IPS-15b (cell line): Measurements from ENCODE around the gene FCGR1A.
"Not testable (repeated sequence)": the region's sequence is repeated elsewhere in the genome, so short reads cannot be mapped to it uniquely, and the experiment has no call there.

Source experiments
- H3K27me3 ChIP-seq: one replicate; pipeline ENCODE4 v1.6.1; 2013; ENCODE audit warnings: low read length; ENCODE audit not compliant: control insufficient read depth, insufficient read depth
- H3K36me3 ChIP-seq: one replicate; pipeline ENCODE4 v1.6.1; 2013; ENCODE audit warnings: low read length; ENCODE audit not compliant: control insufficient read depth, insufficient read depth
- H3K4me1 ChIP-seq: one replicate; pipeline ENCODE4 v1.6.1; 2013; ENCODE audit warnings: mild to moderate bottlenecking, low read length; ENCODE audit not compliant: control insufficient read depth, insufficient read depth
- H3K4me3 ChIP-seq: one replicate; pipeline ENCODE4 v1.5.1; 2013; ENCODE audit warnings: low read depth, low read length
- H3K9ac ChIP-seq: one replicate; pipeline ENCODE4 v1.6.1; 2013; ENCODE audit warnings: low read depth, mild to moderate bottlenecking, low read length
- H3K9me3 ChIP-seq: one replicate; pipeline ENCODE4 v1.6.1; 2013; ENCODE audit warnings: mild to moderate bottlenecking, low read length; ENCODE audit not compliant: control insufficient read depth, insufficient read depth

Gene FCGR1A

DNA sequence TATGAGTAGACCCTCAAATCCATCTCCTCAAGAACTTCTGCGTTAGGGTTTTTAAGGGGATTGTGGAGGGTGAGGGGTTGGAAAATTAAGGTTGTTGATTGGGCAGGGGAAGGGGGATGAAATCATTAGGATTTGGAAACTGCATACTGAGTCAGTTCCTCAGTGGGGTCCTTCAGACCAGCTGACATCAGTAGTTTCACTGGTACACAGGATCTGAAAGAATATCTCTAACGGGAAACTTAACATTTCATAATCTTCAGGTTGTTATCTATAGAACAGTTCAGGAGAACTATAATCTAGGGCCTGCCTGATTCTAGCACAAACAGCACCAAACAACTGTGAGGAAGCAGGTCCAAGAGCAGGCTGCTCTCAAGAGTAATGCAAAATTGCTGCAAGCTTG, 27.2 kb upstream of the FCGR1A start:
- H3K36me3 ChIP-seq, H3K4me3 ChIP-seq, H3K9me3 ChIP-seq, H3K4me1 ChIP-seq, H3K9ac ChIP-seq, H3K27me3 ChIP-seq: not testable (repeated sequence)

DNA sequence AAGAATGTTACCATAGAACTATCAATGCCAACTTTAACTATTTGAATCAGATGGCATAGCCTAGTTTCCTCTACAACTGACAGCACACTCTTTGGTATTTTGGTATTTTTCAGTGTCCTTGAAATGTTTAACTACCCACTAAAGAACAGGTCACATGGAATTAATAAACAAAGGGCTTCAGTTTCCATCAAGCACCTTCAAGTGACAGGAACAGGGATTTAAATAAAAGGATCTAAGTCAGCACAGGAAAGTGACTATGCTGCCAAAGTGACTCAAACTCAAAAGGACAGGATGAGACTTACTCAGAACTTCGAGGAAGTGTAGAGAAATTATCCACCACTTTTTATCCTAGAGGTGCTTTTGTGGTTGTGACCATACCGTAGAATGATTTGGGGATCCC, 20.2 kb upstream of the FCGR1A start:
- H3K9ac ChIP-seq, H3K4me3 ChIP-seq, H3K36me3 ChIP-seq, H3K4me1 ChIP-seq, H3K9me3 ChIP-seq, H3K27me3 ChIP-seq: not testable (repeated sequence)

DNA sequence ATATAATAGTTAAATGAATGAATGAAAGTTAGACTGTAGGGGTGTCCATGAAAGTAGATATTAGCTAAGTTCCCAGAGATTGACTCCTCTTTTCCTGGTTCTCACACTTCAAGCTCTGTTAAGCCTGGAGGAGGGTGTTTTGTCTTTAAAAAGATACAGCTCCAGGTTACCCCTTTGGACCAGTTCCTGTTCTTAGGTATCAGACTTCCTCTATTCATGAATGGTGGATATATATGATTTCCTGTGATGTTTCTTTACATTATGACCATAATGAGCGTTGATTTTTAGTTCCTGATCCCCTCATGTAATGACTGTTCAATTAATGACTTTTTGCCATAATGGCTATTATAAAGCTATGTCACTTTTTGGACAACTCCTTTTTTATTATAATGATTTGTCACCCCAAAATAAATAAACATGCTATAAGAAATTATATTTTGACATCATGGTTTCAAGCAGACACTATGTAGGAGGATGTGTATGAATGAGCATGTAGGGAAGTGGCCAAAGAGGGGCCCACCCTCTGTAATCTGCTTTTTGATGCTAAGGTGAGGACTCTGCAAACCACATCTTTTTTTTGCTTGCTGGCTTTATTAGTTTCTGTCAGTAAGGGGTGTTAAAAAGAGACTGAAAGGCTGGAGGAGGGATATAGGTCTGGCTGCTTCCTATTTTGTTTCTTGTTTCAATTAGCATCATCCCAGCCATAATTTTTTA, 18.2 kb upstream of the FCGR1A start:
- H3K9me3 ChIP-seq, H3K9ac ChIP-seq, H3K4me1 ChIP-seq, H3K27me3 ChIP-seq, H3K36me3 ChIP-seq, H3K4me3 ChIP-seq: not testable (repeated sequence)

DNA sequence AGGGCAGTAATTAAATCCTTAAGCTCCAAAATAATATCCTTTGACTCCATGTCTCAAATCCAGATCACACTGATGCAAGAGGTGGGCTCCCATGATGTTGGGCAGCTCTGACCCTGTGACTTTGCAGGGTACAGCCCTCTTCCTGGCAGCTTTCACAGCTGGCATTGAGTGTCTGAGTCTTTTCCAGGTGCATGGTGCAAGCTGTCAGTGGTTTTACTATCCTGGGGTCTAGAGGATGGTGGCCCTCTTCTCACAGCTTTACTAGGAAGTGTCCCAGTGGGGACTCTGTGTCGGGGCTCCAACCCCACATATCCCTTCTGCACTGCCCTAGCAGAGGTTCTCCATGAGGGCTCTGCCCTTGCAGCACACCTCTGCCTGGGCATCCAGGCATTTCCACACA, 16.3 kb upstream of the FCGR1A start:
- H3K36me3 ChIP-seq, H3K4me3 ChIP-seq, H3K9me3 ChIP-seq, H3K9ac ChIP-seq, H3K4me1 ChIP-seq, H3K27me3 ChIP-seq: not testable (repeated sequence)

DNA sequence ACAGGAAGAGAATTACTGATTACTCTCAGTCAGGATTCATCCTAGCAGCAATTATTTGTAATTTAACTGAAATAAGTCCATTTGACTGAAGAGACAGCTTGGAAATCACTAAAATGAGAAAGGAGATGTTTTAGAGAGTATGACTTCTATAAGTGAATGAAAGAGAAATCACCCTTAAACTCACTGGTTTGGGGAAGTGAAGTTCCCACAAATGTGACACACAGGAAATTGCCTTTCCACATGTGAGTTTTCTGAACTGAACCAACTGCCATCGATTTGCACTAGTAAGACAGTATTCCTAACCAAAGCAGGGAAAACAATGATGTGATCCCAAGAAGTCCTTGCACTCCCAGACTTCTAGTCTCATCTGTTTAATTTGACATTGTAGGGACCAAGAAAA, 13.3 kb upstream of the FCGR1A start:
- not testable (repeated sequence) for H3K4me3 ChIP-seq, H3K36me3 ChIP-seq, H3K4me1 ChIP-seq, H3K9me3 ChIP-seq, H3K9ac ChIP-seq, H3K27me3 ChIP-seq

DNA sequence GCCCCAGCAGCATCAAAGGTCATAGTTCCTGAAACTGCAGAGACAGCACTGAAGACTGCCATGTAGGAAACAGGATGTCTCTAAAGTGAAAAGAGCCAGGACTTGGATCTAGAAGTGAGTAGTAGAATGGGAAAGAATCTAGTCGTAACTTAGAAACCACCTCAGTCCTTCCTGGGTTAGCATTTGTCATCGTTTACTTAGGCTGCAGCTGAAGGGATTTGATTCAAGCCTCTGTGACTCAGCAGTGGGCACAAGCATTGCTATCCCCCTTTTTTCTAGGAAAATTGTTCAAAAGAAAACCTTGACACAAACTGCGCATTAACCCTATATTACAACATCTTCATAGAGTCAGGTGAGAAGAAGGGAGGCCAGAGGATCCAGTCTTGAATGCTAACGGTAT, 11.8 kb upstream of the FCGR1A start:
- H3K4me3 ChIP-seq, H3K9ac ChIP-seq, H3K36me3 ChIP-seq, H3K27me3 ChIP-seq, H3K4me1 ChIP-seq, H3K9me3 ChIP-seq: not testable (repeated sequence)

DNA sequence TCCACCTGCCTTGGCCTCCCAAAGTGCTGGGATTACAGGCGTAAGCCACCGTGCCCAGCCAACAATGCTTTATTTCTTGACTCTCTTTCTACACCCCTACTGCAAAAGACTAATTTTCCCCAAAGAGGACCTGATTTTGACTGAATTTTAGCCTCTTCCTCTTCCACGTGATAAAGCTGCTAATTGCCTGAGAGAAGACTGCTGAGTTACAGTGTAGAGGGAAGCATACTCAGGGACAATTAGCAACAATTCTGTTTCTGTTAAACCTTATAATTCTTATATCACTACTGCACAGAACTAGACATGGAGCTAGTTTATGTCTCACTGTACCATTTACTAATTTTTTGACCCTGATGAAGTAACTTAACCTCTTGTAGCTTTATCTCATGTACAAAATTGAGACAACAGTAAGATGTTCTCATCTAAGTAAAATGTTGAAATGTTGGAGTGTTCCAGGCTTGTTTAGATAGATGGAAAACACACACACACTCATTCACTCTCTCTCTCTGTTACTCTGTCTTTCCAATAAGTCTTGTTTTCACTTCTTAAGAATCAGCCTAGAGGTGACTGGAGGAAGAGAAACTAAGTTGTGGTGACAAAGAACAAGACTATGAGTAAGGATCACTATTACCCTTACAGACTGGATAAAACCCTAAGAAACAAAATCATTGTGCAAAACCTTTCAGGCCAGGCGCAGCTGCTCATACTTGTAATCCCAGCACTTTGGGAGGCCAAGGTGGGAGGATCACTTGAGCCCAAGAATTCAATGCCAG, 10.7 kb upstream of the FCGR1A start:
- not testable (repeated sequence) for H3K9ac ChIP-seq, H3K9me3 ChIP-seq, H3K4me1 ChIP-seq, H3K4me3 ChIP-seq, H3K27me3 ChIP-seq, H3K36me3 ChIP-seq

DNA sequence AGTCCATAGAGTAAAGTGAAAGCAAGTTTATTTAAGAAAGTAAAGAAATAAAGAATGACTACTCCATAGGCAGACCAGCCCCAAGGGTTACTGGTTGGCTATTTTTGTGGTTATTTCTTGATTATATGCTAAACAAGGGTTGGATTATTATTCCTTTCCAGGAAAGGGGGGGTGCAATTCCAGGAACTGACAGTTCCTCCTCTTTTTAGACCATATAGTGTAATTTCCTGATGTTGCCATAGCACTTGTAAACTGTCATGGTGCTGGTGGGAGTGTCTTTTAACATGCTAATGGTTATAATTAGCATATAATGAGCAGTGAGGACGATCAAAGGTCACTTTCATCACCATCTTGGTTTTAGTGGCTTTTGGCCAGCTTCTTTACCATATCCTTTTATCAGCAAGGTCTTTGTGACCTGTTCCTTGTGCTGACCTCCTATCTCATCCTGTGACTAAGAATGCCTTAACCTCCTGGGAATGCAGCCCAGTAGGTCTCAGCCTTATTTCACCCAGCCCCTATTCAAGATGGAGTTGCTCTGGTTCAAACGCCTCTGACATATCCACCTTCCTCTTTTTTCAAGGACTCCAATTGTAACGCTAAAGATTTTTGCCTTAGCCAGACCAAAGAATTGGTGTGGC, 6.9 kb upstream of the FCGR1A start:
- H3K4me3 ChIP-seq, H3K4me1 ChIP-seq, H3K27me3 ChIP-seq, H3K9me3 ChIP-seq, H3K36me3 ChIP-seq, H3K9ac ChIP-seq: not testable (repeated sequence)

DNA sequence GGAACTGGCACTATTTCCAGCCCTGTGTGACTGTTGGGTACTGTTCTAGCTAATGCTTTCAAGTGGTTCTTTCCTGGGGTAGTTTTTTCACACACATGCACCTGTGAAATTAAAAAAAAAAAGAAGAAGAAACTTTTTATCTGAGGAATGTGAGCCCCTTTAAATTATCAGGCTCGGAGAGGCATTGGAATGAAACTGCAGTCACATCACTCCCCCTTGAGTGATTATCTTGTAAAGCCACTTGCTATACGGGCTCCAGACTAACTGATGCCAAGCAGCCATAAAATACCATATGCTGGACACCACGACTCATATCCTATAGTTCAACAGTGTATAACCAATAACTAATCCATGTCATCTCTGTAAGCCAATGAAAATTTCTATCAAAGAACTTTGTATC, 5.4 kb upstream of the FCGR1A start:
- not testable (repeated sequence) for H3K4me1 ChIP-seq, H3K9me3 ChIP-seq, H3K9ac ChIP-seq, H3K27me3 ChIP-seq, H3K4me3 ChIP-seq, H3K36me3 ChIP-seq

DNA sequence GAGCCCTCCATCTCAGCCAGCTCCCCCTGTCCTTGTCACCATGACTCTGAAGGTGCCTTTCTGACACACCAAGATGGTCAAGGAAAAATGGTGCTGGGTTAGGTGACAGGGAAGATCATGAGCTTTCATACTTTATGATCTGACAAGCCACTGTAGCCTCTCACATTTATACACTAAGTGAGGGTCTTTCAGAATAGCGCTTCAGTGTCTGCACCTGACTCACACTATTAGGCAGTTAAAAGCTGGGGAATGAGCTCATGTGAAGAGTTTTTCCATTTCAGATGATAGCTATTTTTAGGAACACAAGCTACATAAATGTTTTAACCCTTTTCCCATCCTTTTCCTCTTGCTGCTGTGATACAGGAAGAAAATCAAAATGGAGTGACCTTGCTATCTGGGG, 4.2 kb upstream of the FCGR1A start:
- not testable (repeated sequence) for H3K27me3 ChIP-seq, H3K4me3 ChIP-seq, H3K4me1 ChIP-seq, H3K36me3 ChIP-seq, H3K9ac ChIP-seq, H3K9me3 ChIP-seq

DNA sequence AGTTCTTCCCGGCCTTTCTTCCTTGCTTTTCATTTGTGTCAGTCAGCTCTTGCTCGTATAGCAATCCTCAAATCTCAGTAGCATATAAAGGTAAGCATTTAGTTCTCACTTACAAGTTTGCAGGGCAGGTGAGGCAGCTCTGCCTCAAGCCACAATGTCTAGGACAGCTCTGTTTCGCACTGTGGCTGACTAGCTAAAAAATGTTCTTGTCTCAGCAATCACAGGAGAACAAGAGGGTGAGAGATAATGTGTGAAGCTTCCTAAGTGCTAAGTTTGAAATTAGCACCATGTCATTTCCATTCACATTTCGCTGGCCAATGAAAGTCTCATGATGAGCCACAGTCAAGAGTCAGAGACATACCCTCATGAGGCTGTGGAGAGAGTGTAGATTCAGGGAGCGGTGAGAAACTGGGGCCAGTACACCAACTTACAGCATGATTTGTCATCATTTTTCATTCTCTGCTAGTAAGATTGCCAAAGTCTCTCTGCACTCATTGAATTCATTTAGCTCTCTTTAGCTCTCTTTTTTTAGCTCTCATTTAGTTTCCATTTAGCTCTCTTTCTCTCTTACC, 995 bp upstream of the FCGR1A start:
- H3K36me3 ChIP-seq, H3K9me3 ChIP-seq, H3K27me3 ChIP-seq, H3K9ac ChIP-seq, H3K4me1 ChIP-seq, H3K4me3 ChIP-seq: not testable (repeated sequence)

DNA sequence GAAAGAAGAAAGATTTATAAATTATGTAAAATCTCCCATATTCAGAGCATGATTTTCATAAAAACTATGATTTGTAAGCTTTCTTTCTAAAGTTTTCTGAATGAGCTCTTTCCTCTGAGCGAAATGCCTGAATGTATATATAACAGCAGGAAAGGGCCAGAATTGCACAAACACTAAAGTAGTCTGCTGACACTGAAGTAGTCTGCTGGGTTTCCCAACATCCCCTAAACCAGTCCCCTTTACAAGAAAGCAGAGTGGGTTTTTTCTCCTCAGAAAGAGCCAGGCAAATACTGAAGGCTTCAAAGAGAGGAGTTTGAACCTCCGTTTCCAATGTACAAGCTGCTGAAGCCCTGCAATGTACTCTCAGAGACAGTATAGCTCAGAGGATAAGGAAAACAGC, 795 bp downstream of the FCGR1A start:
- not testable (repeated sequence) for H3K9ac ChIP-seq, H3K36me3 ChIP-seq, H3K4me3 ChIP-seq

More for the DNA sequence above, 795 bp downstream of the FCGR1A start:
- not testable (repeated sequence) for H3K9me3 ChIP-seq, H3K4me1 ChIP-seq, H3K27me3 ChIP-seq
